HG02970 (cell line): Measurements from ENCODE around the gene MAPK10.

ENCODE experiments used
- ATAC-seq: cut with Tn5 transposase; IDR thresholded peaks from one replicate; pipeline ENCODE4 v1.9.1; 2021; ENCODE audit warnings: mild to moderate bottlenecking, moderate library complexity, moderate number of reproducible peaks; ENCODE audit not compliant: unreplicated experiment, low FRiP score

MAPK10 gene

DNA sequence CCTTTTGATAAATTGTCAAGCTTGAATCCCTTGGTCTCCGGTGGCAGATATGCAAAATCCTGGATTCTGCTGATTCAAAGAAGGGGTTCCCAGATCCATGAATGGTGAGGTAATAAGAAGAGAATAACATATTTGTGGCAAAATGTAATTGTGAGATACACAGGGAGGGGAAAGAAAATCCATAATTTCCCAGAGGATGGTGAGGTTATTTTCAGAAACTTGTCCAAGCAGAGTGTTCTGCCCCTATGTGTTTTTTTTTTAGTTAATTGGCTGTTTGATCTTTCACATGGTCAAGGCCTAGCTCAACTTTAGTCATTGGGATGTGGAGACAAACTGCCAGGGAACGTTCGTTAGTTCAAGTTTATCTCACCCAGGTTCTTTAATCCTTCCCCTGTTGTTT is 408.8 kb downstream of the MAPK10 start:
- ATAC-seq: no peak

DNA sequence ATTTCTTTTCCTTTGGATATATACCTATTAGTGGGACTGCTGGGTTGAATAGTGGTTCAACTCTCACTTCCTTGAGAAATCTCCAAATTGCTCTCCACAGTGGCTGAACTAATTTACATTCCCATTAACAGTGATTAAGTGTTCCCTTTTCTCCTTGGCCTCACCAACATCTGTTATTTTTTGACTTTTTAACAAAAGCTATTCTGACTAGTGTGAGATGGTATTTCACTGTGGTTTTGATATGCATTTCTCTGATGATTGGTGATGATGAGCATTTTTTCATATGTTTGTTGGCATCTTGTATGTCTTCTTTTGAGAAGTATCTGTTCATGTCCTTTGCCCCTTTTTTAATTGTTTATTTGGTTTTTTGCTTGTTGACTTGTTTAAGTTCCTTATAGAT is 413.0 kb downstream of the MAPK10 start:
- no peak for ATAC-seq

DNA sequence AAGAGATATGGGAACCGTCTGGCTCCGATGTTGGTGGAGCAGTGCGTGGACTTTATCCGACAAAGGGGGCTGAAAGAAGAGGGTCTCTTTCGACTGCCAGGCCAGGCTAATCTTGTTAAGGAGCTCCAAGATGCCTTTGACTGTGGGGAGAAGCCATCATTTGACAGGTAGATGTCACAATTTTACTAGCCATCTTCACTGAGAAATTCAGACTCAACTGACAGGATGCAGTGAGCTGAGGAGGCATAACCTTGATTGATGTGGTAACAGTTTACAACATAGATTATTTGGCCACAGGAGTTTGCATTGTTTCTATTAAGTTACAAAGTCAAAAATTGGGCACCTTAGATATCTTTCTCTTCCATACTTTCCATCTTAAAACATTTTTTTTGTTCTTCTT is 417.7 kb downstream of the MAPK10 start:
- ATAC-seq: no peak

DNA sequence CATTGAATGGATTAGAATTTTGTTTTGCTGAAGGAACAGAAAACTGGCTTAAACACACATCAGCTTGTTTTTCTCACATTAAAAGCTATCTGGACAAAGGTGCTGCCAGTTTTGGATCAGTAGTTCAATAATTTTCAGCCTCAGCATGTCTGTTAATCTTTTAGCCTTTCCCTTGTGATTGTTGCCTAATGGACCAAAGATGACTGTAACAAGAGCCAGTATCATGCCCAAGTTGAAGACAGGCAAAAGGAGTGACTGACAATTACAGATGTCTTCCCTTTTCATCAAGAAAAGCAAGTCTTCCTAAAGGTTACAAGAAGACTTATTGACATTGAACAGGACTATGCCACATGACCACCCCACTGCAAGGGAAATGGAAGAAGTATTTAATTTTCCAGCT is 419.7 kb downstream of the MAPK10 start:
- no peak for ATAC-seq
